HPDE6-E6E7 (cell line): ENCODE results near the gene AGBL1.
A peak's percentile ranks its signal among the peaks of the same experiment; 100 is the strongest.
"Not testable (repeated sequence)": the region's sequence is repeated elsewhere in the genome, so short reads cannot be mapped to it uniquely, and the experiment has no call there.

Experiments used
- DNase-seq: peaks from one replicate; pipeline ENCODE4 v3.0.0; 2011; ENCODE audit warnings: missing footprints; ENCODE audit errors: extremely low spot score

AGBL1 gene

DNA sequence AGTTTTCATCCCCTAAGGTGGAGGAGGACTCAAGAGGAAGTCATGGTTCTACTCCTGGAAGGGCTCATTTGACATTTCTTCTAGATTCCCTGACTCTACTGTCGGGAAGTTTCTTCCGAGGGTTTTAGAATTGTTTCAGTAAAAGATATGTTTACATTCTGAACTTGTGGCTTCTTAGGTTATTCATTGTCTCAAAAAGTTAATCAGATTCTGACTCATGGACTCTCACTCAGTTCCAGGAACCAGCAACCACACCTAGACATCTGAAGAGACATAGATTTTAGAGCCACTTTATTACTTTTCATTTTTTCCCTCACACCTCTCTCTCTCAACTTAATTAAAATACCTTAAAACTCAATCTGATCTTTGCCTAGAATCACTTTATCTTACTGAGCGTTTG, 862.6 kb downstream of the AGBL1 start:
- no peak for DNase-seq

DNA sequence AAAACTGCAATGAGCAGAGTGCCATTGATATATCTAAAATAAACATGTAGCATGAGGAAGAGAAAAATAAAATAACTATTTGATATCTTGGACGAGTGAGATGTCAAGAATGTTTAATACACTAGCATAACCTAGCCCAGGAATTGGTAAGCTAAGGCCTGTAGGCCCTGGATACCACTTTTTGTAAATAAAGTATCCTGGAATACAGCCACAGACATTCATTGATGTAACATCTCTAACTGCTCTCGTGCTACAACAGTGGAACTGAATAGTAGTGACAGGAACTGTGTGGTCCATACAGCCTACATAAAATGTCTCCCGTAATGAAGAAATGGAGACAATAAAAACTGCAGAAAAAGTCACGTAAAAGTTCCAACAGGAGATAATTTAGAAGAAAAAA, 869.0 kb downstream of the AGBL1 start:
- no peak for DNase-seq

GRCh38 chr15:86959254-86959653, 879.6 kb downstream of the AGBL1 start:
- no peak for DNase-seq

DNA sequence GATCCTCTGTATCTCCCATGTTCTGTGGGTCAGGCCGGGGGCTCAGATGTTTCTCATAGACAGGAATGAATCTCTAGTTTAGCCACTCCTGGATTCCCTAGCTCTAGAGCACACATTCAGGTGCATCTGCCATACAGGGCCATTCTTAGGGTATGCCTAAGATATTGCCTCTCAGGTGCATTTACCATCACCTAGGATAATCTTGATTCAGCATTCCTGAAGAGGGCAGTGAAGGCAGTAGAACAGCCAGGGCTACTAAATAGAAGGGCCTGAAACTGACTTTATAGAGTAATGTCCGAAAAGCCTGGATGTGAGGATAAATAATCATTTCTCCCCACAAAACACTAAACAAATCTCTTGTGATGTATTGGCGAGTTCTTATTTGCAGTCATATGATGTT, 882.0 kb downstream of the AGBL1 start:
- DNase-seq: no peak

DNA sequence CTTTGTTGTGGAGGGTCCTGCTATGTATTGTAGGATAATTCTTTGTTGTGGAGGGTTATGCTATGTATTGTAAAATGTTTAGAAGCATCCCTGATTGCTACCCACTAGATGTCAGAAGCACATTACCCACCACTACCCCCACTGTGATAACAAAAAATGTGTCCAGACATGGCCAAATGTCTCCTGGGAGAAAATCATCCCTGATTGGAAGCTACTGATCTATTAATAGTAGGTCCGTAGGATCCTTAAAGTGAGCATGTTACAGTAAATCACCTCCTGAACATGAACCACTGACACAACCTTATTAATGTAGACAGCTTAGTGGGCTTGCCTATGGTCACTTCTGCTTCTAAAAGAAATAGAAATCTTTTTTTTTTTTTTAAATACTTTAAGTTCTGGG, 884.6 kb downstream of the AGBL1 start:
- DNase-seq: no peak

DNA sequence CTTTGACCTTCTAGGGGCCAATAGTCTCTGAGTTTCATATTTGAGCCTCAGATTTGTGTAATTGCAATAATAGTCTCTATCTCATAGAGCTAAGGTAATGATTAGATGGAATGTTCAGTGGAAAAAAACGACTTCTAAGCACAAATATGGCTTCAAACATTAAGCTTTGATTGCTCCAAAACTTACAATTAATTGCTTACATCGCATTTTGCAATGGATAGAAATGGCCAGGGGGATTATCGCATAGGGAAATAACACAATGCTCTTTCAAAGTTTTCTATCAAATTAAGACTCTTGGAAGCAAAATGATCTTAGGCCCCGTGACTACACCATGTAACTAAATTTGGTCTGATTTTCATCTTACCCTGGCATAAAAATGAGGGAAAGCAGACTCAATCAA, 888.6 kb downstream of the AGBL1 start:
- no peak for DNase-seq

DNA sequence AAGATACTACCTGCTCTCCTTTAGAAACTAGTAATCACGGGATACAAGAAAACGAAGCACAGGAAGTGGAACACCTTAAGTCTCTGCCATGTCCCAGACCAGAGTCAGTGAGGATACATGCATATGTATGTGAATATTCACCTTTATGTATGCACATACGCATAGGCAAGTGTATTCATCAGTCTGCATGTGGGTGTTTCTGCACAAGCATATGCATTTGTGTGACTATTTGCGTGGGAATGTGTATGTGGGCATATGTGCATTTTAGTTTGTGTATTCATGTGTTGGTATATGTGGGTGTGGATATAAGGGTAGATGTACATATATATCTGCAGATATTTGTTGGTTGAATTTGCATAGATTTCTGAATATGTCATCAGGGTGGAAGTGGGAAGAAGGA, 889.7 kb downstream of the AGBL1 start:
- DNase-seq: no peak

DNA sequence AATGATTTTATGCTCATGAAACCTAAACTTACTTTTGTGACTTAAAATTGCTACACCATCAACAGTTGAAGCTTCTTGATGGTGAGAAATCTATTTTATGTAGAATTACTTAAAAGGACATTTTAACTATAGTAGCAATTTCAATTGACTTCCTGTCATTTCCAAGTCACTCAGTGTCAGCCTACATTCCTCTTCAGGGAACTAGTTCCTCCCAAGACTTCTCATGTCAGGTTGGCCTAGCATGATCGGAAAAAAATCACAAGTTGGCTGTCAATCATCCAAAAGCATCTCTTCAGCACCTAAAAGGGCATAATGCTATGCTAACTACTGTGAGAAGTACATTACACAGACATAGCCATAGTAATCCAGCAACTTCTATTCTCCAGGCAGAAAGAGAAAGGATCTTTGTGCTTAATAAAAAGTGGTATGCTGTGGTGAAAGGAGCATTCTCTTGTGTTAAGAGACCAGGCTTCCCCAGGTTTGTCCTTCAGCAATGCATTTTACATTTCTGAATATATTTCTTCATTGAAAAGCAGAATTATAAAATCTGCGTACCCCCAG, 893.7 kb downstream of the AGBL1 start:
- no peak for DNase-seq

DNA sequence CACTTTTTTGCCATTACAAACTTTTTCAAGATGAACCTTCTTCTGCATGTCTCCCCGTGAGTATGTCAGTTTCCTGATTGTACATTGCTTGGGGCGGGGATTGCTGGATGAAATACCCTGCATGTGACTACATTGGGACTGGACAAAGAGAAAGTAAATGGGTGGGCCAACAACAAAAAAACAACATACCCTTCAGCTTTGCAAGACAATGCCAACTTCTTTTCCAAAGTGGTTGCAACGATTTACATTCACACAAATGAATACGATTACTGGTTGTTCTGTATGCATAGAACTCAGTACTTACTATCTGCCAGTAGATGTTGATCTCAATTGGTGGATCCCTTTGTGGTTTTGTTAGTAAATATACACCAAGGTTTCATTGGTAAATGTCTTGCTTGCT, 908.4 kb downstream of the AGBL1 start:
- no peak for DNase-seq

DNA sequence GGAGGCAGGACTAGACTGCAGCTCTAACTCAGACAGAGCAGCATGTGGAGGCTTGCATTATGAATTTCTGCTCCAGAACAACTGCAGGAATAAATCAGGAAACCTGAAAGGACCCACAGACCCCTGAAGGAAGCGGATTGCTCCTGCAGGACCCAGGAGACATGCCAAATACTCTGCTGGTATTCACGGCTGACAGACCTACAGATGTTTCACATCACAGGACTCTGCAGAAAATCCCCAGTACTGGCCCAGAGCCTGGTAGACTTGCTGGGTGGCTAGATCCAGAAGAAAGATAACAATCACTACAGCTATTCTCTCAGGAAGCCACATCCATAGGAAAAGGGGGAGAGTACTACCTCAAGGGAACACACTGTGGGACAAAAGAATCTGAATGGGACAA, 942.1 kb downstream of the AGBL1 start:
- DNase-seq: no peak

GRCh38 chr15:87031540-87032230, 952.0 kb downstream of the AGBL1 start:
- DNase-seq: peak; percentile 10

DNA sequence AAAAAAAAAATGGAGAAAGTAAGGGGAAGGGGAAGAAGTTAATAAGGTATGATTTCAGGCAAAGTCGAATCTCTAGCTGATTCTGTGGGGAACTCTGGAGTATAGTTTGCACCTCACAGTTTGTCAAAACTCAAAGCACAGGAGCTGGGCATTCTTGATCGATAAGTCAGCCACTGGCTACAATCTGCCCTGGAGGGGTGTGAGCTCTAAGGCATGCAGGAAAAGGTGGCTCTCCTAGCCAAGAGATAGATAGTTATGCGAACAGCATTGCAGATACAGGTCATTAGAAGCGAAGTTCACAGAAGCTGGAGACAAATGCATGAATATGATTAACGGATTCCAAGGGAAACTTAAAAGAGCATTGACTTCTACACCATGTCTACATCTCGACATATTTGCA, 952.6 kb downstream of the AGBL1 start:
- DNase-seq: peak; percentile 32

GRCh38 chr15:87033056-87033455, 953.4 kb downstream of the AGBL1 start:
- no peak for DNase-seq

DNA sequence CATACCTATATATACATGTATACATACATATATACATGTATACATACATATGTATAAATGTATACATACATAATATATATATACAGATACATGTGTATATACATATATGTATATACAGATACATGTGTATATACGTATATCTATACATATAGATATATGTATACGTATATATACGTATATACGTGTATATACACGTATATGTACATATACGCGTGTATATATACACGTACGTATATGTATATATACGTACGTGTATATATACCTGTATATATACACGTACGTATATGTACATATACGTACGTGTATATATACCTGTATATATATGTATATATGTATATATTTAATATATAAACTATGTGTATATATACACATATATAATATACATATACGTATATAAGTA, 955.2 kb downstream of the AGBL1 start:
- DNase-seq: no peak

- no peak for DNase-seq
Measured at GRCh38 chr15:87038404-87038803, 958.7 kb downstream of the AGBL1 start.

GRCh38 chr15:87042619-87043018, 962.9 kb downstream of the AGBL1 start:
- not testable (repeated sequence) for DNase-seq

GRCh38 chr15:87045746-87046145, 966.1 kb downstream of the AGBL1 start:
- DNase-seq: peak; percentile 14

DNA sequence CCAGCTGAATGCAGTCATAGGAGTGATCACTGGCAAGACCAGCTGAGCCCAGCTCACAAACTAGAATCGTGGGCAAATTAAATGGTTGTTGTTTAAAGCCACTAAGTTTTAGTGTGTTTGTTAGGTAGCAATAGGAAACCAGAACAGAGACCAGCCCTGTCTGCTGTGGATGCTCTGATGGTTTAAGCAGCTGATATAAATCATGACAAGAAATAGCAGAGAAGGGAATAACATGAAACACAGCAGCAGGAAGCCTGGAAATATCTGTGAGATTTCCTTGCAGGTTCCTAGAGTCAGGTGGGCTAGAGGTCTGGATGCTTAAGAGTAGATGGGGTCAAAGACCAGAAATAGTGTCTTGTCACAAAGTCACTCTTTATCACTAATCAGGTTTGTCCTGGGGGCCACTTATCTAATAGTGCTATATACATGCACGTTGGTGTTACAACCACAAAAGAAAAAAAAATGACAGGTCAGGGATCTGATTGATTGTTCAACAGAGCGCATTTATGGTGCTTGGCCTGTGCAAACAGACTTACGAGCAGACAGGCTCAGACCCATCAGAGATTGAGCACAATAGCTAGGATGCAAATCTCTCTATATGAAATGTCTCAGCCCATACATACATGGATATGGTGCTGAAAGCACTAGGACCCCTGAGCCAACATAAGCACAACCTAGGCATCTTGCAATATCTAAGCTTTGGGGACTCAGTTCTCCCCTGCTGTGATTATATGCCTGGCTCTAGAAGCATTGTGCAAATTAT, 967.7 kb downstream of the AGBL1 start:
- DNase-seq: no peak
